ELF-1 (cell line): ENCODE data around the gene KLRK1.
"Not testable (repeated sequence)": the region's sequence is repeated elsewhere in the genome, so short reads cannot be mapped to it uniquely, and the experiment has no call there.

Experiments
- DNase-seq: peaks from one replicate; pipeline ENCODE4 v3.0.0-alpha.2; 2016; ENCODE audit warnings: low read depth, low spot score

KLRK1 gene

DNA sequence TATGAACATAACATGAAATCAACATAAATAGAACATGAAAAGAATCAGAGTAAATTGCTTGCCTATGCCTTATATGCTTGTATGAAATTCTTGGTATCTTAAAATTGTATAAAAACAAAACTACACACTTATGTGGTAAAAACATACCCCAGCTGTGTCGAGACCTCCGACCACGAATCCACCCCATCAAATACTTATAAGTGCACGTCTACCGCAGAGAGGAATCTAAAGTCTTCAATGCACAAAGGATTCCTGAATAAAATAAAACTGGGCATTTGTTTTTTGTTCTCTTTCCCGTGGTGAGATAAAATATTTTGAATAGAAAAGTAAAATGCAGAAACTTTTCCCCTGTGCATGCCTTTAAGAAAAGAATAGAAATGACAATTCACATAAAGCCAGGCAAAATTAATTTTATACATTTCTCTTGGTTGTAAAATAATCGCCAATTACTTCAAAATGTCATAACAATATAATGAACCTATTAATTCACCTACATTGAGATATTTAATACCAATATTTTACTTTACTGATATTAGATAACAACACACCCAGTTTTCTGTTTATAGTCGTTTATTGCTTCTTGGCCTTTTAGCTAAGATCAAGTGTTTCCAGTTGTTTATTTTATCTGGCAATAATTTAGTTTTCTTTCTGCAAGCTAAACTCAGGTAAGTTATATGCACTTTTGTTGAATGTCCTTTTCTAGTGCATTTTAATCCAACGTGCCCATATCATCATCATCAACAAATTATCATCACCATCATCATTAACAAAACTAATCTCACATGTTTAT, 1.0 kb downstream of the KLRK1 start:
- no peak for DNase-seq

DNA sequence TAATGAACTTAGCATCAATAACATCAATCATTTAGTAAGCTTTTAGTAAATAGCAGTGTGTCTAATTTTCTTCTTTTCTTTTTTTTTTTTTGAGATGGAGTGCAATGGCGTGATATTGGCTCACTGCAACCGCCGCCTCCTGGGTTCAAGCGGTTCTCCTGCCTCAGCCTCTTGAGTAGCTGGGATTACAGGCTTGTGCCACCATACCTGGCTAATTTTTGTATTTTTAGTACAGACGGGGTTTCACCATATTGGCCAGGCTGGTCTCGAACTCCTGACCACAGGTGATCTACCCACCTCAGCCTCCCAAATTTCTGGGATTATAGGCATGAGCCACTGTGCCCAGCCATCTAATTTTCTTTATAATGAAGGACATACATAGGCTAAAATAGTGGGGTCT, 2.3 kb downstream of the KLRK1 start:
- DNase-seq, result not testable (repeated sequence)

DNA sequence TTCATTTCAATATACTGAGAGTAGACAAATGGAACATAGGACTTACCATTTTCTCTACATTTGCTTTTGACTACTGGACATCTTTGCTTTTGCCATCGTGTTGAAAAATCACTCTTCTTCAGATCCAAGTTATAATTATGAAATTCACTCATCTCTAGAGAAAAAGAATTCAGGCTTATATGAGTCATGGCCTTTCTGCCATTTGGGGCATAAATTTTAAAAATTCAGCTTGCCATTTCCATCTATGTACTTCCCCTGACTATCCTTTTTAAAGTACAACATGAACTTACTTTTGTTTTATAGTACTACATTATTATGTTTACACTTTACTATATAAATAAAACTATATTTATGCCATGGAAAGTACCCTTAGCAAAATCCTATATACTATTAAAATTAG, 3.0 kb downstream of the KLRK1 start:
- DNase-seq, result no peak

DNA sequence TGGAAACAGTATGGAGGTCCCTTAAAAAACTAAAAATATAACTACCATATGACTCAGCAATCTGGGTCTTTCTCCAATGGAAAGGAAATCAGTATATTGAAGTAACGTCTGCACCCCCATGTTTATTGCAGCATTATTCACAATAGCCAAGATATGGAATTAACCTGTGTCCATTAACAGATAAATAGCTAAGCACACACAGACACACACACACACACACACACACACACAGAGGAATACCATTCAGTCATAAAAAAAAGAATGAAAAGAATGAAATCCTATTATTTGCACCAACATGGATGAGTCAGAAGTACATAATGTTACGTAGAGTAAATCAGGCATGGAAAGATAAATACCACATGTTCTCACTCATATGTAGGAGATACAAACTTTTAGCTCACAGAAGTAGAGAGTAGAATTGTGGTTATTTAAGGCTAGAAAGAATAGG, 4.7 kb downstream of the KLRK1 start:
- DNase-seq, result no peak

DNA sequence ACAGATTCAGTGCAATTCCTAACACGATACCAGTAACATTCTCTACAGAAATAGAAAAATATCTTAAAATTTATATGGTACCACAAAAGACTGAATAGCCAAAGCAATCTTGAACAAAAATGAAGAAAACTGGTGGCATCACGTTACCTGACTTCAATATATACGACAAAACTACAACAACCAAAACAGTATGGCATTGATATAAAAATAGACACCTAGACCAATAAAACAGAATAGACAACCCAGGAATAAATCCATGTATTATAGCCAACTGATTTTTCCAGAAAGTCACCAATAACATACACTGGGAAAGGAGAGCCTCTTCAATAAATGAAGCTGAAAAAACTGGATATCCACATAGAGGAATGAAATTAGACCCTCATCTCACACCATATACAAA, 5.7 kb downstream of the KLRK1 start:
- no peak for DNase-seq

DNA sequence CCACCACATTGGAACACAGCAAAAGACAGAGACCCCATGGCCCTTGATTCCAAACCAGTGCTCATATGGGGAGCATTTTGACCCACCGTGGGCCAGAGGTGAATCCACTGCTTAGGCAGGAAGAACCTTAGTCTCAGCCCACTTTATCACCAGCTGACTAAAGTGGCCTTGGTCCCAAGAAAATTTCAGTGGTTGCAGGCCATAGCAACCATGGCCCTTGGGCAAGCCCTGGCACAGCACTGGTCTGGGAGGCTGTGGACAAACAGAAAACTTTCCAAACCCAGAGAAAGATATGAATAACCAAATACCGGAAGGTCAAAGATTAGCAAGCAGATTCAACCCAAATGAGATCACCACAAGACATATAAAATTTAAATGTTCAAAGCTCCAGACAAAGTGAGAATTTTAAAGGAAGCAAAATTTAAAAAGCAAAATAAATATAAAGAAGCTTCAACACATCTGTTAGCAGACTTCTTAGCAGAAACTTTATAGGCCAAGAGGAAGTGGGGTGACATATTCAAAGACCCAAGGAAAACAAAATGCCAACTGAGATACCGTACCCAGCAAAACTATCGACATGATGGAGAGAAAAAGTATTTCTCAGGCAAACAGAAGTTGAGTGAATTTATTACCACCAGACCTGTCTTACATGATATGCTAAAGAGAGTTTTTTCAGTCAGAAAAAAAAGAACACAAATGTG, 7.8 kb downstream of the KLRK1 start:
- DNase-seq, result no peak

DNA sequence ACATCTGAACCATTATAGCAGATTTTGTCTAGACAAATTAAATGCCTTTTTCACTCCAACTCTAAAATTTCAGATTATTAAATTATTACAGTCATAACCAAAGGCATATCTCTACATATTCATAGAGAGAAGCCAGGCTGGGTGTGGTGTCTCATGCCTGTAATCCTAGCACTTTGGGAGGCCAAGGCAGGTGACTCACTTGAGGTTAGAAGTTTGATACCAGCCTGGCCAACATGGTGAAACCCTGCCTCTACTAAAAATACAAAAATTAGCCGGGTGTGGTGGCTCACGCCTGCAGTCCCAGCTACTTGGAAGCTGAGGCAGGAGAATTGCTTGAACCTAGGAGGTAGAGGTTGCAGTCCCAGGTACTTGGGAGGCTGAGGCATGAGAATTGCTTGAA, 11.1 kb downstream of the KLRK1 start:
- not testable (repeated sequence) for DNase-seq

DNA sequence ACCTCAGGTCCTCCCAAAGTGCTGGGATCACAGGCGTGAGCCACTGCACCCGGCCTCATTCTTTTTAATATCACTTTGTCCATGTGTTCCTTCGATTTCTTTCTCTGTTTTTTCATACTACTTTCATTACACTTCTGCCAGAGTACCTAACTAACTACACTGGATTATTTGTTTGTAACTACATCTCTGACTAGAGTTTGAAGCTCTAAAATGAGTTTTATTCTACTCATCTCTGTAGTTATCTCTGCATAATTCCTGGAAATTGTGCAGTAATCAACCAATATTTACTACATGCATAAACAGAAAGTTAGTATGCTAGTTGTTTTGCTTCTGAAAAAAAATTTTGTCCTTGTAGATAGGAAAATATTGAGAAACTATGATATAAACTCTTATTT, 15.2 kb downstream of the KLRK1 start:
- DNase-seq, result no peak

DNA sequence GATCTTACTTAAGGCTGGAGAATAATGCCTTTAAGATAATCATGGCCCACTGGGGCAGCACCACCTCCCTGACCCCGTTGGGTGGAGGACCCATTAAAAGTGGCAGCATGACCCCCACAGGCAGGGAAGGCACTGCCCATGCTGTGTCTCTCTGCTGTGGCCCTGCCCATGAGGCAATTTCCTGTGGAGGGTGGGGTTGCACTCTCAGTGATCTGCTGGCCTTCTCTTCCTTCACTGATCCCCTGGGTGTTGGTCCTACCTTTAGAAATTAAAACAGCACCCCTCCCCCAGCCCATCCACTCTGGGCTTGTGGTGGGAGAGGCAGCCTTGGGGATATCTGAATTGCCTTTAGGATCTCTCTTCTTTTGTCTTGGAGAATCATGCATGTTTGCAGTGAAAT, 17.3 kb downstream of the KLRK1 start:
- no peak for DNase-seq

DNA sequence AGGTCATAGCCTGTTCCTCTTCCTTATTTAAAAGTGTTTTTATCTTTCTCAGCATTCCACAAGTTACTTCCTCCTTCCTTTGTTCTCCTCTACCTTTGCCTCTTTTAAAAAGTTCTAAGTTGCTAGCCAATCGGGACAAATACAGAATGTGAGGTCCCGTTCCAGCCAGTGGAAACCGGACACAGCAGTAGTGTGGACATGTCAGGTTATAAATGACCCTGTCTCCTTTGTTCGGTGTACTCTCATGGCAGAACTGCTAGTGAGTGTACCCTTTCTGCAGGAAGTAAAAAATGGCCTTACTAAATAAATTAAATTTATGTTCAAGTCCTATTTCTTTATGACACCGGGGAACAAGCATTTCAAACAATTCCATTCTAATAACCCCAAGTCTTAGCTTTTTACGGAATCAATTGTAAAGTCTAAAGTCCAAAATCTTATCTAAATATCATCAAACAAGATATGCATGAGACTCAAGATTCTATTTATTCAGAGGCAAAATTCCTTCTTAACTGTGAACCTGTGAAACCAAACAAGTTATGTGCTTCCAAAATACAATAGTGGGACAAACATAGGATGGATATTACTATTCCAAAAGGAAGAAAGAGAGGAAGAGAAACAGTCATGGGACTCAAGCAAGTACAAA, 17.8 kb downstream of the KLRK1 start:
- DNase-seq, result not testable (repeated sequence)

DNA sequence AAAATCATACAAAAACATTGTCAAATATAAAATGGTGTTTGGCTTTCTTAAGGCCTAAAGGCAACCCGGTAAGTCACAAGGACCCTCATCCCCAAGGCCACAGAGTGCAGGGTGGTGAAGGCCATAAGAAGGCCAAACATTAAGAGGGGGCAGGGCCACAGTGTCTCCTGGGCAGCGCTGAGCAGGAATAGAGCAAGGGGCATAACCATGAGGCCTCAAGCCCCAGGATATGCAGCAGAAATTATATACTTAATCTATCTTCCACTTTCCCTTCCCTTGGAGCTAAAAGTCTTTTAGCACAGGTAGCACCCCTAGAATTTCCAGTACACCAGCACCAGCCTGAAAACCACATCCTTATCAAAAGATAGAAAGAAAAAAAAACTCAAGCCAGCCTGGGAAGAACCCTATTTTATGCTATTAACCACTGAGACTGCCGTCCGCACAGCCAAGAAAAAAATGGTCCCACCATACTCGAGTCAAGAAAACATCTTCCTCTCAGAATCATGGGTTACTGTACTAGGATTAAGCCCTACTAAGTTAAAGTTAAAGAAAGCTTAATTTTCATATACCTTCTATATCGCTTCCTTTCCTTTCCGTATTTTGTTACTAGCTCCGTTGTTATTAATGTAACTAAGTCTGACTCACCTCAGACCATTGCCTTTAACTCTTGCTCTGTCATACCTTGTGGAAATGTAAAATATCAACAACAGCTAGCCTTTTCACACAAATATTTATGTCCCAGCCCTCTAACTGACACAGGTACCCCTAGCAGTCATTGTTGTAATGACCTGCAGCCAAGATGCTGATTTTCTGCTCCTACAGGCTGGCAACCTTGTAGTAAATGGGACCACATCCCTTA, 20.1 kb downstream of the KLRK1 start:
- DNase-seq, result no peak

DNA sequence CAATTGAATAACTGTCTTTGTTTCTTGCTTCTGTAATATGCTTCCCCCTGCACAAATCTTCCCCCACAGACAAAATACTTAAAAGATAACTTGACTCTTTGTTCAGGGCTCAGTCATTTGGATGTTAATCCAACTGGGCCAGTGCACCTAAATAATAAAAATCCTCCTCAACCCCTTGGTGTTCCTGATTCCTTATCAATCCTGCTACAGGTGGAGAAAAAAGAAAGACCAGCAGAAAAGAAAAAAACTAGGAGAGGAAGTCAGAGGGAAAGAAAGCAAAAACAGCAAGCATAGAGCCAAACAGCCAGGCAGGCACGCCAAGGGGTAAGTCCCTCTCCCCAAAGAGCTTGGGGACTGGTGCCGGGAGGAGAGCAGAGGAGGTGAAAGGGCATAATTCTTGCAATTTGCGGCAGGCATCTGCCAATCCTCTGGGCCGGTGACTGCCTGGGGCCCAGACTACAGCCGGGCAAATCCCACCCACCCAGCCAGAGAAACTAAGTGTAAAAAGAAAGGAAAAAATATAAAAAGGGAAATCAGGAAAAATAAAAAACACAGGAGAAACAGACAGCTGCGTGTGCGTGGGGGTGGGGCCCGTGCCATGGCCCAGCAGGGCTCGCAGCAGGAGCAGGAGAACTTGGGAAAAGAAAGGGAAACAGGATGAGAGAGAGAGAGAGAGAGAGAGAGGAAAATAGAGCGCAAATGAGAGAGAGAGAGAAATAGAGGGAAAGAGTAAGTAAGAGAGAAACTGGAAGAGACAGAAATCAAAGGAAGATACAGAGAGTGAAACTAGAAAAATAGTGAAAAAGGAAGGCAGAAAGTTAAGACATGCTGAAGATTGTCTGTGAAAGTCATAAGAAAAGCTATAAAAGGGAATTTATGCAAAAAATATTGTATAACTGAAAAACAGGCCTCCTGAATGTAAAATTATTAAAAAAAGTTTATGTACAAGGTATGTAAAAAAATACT, 21.4 kb downstream of the KLRK1 start:
- no peak for DNase-seq

DNA sequence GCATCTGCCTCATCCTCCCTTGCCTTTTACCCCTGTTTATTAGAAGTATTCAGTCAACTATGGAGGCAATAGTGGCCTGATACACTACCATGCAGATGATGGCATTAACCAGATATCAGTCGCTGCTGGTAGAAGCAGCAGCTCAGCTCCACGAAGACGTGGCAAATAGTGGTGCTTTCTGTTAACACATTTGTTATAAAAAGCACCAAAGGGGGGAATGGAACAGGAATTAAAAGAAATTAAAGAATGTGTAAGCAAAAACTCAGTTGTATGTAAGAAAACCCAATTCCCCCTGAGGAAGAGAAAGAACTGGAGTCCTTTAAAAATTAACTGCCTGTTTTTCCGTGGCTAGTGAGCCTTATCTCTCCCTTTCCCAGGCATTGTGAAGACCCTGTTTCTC, 22.1 kb downstream of the KLRK1 start:
- DNase-seq, result not testable (repeated sequence)

DNA sequence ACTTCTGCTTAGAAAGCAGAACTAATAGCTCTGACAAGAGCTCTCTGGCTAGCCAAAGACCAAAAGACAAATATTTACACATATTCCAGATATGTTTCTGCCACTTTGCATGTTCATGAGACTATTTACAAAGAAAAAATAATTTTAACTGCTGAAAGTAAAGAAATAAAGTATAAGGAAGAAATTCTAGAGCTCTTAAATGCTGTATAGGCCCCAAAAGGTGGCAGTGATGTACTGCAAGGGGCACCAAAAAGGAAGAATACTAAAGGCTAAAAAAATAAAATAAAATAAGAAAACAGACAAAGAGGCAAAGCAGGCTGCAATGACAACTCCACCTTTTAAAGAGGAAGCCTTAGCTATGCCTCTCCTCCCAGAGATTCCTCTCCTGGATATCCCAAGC, 23.0 kb downstream of the KLRK1 start:
- no peak for DNase-seq

DNA sequence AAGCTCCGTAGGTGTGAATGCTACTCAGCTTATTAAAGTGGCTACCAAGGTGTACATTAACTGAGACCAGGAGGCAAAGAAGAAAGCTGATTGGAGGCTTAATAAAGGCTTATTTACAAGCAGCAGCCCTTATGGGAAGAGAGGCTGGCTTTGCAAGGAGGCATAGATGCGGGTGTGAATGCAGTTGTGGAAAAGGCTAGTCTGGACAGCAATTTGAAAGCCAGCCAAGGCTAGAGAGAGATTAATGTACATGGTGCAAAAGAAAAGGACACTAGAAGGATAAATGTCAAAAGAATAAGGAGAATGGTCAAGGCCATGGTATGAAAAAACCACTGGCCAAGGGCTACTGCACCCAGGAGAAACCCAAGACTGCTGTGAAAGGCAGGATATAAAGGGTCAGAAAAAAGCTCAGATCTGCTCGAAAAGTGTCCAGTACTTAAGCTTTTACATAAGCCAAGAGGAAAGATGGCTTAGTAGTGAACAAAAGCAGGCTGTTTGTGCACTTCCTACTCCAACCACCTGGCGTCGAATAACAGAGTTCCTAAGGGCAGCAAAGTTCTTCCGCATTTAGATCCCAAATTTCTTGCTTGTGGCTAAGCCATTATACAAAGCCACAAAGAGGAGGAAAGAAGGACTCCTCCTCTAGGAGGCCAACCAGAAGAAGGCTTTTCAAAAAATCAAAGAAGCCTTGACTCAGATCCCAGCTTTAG, 24.0 kb downstream of the KLRK1 start:
- DNase-seq, result no peak

DNA sequence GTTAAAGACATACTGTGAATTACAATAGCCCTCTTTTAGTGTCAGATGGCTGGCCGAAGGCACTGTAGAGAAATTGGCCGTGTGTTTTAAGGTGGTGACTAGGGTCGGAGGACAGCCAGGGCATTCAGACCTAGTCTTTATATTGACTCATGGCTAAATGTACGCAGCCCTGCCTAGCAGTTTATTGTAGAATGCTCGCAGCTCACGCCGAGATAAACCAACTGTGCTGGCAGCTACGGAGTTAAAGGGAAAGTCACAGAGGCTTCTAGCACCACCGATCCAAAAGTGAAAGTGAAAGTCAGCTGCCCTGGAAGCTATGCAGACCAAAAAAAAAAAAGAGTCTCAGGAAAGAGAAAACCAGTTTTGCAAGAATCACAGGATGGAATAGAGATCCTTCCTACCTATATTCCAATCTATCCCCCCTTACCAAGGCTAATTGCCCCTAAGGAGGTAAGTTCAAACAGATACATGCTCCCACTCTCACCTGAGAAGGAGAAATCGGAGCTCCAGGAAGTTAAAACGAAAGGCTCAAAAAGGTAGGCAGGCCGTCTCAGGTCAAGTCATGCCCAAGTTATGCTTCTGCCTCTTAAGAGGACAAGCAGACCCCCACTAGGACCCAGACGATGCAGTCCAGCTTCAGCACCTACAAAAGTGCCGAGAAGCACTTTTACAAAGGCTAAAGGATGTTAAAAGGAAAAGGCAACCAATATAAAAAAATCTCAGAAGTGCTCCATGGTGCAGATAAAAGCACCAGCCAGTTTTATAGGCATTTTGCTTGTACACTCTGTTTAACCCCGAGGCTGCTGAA, 24.8 kb downstream of the KLRK1 start:
- peak; percentile 90 for DNase-seq

DNA sequence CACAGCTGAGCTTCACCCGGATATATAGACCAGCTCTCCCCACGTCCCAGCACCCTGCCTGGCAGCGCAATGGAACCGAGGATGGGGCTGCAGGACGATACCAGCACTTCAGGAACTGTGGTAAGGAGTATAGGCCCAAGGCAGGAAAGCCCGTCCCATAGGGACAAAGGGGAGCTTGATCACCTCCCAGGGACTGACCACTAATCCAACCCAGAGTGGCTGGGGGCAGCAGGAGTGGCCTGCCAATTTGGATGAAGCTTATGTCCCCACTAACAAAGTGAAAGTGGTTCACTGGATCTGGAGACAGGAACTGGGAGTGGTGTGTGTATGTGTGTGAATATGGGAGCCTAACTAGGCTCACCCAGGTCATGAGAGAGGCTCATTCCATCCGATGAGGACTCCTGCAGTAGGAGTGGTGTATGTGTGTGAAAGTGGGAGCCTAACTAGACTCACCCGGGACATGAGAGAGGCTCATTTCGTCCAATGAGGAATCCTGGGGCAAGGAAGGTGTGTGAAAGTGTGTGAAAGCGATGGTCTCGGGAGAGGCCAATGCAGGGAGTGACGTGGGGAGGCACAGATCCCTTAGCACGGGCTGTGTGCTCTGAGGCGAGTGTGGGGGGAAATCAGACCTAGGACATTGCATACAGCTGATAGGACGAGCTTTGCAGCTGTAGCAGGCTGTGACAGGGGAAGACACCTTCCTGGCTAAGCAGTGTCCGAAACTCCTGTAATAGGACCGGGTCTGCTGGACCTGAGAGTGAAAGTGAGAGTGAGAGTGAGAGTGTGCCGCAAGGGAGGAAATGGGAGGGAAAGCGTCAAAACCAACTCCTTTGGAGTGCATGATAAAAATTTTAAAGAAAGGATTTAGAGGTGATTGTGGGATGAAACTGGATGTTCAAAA, 25.7 kb downstream of the KLRK1 start:
- peak; percentile 60 for DNase-seq

DNA sequence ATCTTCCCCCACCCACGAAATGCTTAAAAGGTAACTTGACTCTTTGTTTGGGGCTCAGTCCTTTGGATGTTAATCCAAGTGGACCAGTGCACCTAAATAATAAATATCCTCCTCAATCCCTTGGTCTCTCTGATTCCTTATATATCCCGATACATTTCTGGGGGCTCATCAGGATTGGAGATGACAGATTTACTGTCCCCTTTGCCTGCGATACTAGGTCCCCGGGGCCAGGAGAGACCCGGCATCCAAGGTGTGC, 26.3 kb downstream of the KLRK1 start:
- no peak for DNase-seq
